VCaP (cell line): ENCODE results near the gene SMO.
"Not testable (repeated sequence)": the region's sequence is repeated elsewhere in the genome, so short reads cannot be mapped to it uniquely, and the experiment has no call there.

Experiments used
- H3K27ac ChIP-seq: fragments of 450-650 bp; 2 replicates; pipeline ENCODE4 v1.5.1; 2017
- TF ChIP-seq, protein P1 (sequence below): fragments of 450-650 bp; conservative IDR thresholded peaks from 2 replicates; pipeline ENCODE4 v1.5.1; 2017; ENCODE audit warnings: mild to moderate bottlenecking, moderate library complexity

SMO gene

DNA sequence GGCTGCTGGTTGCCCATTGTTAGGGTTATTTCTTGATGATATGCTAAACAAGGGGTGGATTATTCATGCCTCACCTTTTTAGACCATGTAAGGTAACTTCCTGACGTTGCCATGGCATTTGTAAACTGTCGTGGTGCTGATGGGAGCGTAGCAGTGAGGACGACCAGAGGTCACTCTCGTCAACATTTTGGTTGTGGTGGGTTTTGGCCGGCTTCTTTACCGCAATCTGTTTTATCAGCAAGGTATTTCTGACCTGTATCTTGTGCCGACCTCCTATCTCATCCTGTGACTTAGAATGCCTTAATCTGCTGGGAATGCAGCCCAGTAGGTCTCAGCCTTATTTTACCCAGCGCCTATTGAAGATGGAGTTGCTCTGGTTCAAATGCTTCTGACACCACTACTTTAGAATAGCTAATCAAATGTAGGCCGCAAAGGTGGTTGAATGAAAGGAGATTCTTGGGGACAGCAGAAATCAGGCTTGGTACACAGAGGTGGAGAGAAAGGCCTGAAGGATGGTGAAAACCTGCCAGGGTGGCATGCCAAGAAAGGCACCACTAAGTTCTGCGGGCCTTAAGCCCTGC is 17.9 kb upstream of the SMO start:
- no peak overlapping the region for H3K27ac ChIP-seq
- TF ChIP-seq, protein P1, sequence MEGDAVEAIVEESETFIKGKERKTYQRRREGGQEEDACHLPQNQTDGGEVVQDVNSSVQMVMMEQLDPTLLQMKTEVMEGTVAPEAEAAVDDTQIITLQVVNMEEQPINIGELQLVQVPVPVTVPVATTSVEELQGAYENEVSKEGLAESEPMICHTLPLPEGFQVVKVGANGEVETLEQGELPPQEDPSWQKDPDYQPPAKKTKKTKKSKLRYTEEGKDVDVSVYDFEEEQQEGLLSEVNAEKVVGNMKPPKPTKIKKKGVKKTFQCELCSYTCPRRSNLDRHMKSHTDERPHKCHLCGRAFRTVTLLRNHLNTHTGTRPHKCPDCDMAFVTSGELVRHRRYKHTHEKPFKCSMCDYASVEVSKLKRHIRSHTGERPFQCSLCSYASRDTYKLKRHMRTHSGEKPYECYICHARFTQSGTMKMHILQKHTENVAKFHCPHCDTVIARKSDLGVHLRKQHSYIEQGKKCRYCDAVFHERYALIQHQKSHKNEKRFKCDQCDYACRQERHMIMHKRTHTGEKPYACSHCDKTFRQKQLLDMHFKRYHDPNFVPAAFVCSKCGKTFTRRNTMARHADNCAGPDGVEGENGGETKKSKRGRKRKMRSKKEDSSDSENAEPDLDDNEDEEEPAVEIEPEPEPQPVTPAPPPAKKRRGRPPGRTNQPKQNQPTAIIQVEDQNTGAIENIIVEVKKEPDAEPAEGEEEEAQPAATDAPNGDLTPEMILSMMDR: no peak

DNA sequence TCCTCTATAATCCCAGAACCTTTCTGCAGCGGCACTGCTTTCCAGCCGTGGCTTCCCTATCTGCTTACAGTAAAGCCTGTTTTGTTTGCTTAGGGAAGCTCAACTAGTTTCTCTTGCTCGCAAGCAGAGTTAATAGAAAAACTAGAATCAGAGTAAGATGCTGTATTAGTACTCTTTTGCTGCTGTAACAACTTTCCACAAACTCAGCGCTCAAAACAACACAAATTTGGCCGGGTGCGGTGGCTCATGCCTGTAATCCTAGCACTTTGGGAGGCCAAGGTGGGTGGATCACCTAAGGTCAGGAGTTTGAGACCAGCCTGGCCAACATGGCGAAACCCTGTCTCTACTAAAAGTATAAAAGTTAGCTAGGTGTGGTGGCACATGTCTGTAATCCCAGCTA is 14.6 kb upstream of the SMO start:
- H3K27ac ChIP-seq: not testable (repeated sequence)

GRCh38 chr7:129176916-129177710 is 11.3 kb upstream of the SMO start:
- TF ChIP-seq, protein P1: no peak
- H3K27ac ChIP-seq: no peak overlapping the region

- H3K27ac ChIP-seq: no peak overlapping the region
- TF ChIP-seq, protein P1: no peak
Observed at GRCh38 chr7:129184981-129185670, 3.3 kb upstream of the SMO start.

GRCh38 chr7:129186749-129187260 is 1.6 kb upstream of the SMO start:
- TF ChIP-seq, protein P1: no peak
- H3K27ac ChIP-seq: no peak overlapping the region

DNA sequence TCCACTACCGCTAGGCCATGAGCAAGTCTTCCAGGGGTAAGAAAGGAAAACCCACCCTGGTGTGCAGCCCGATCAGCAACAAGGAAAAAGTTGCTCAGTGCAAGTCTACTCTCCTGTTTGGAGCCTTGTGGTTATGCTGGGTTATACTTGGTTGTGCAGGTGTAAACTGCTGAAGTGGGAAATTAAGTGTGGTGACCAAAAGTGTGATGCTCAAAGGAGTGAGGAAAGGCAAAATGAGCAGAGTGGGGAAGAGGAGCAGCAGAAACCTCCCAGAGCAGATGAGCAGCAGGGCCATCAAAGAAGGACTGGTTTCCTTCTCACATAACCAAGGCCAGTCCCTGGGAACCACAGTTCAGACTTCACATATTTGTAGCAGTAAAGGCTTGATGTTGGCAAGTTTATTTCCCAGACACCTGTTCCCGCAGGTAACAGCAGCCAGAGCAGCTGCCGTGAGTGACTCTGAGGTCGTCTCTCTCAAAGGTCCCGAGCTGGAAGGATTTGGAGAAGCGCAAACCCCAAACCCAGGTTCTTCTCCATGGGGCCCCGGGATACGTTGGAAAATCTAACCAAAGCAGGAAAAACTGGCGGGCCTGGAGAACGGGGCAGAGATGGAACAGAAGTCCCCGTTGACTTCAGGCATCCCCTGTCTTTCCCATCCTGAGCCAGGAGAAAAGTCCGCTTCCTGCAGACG is 607 bp upstream of the SMO start:
- peak overlapping the region; percentile 72; the same call in 1 of the 2 replicates for H3K27ac ChIP-seq
- TF ChIP-seq, protein P1: no peak

- H3K27ac ChIP-seq: peak overlapping the region; percentile 72; the same call in 1 of the 2 replicates
Observed at GRCh38 chr7:129188892-129189660, 643 bp downstream of the SMO start.

More at GRCh38 chr7:129188892-129189660, 643 bp downstream of the SMO start:
- TF ChIP-seq, protein P1: no peak
